HL-60 (cell line): ENCODE data around the gene CCDC51.

Experiments used
- DNase-seq, 2 experiments: peaks; one replicate each; pipeline ENCODE4 v3.0.0-alpha.2; 2010 to 2020; ENCODE audit warnings: low read depth in 1 of 2, low spot score in 1 of 2
- H3K27ac ChIP-seq: fragments of 250-450 bp; sonication (Bioruptor Pico); replicated peaks from 2 replicates; pipeline ENCODE4 v1.5.1; 2020; ENCODE audit warnings: mild to moderate bottlenecking, moderate library complexity
- H3K27me3 ChIP-seq: fragments of 250-450 bp; sonication (Bioruptor Pico); 2 replicates; pipeline ENCODE4 v1.5.1; 2021; ENCODE audit warnings: mild to moderate bottlenecking, moderate library complexity; ENCODE audit not compliant: insufficient read depth, poor library complexity, severe bottlenecking
- H3K4me3 ChIP-seq: replicated peaks from 2 replicates; pipeline ENCODE4 v1.5.1; 2011; ENCODE audit warnings: mild to moderate bottlenecking, control low read depth, low read length; ENCODE audit not compliant: insufficient read depth
- GABPA ChIP-seq: IDR thresholded peaks from 2 replicates; pipeline ENCODE4 v1.6.1; 2012; ENCODE audit warnings: low read depth
- POLR2AphosphoS5 ChIP-seq: IDR thresholded peaks from 2 replicates; pipeline ENCODE4 v1.6.1; 2012; ENCODE audit warnings: low read depth
- SPI1 ChIP-seq: IDR thresholded peaks from 2 replicates; pipeline ENCODE4 v1.6.1; 2012; ENCODE audit warnings: low read depth, mild to moderate bottlenecking, borderline replicate concordance
- TF ChIP-seq, protein P1 (sequence below): IDR thresholded peaks from 2 replicates; pipeline ENCODE4 v1.6.1; 2012; ENCODE audit warnings: low read depth; ENCODE audit not compliant: insufficient replicate concordance
- TF ChIP-seq, protein P2 (sequence below): IDR thresholded peaks from one replicate; pipeline ENCODE4 v1.5.1; 2011; ENCODE audit warnings: low read length, control low read depth, inconsistent platforms; ENCODE audit not compliant: insufficient read depth

The CCDC51 gene

GRCh38 chr3:48420561-48420960 lies 19.4 kb downstream of the CCDC51 start:
- Histone ChIP-seq H3K27ac (no peak overlapping the region), H3K4me3 (no peak overlapping the region), H3K27me3 (no peaks in the 10 kb centered on the region)
- no peak for DNase-seq
- TF ChIP-seq, protein P1, sequence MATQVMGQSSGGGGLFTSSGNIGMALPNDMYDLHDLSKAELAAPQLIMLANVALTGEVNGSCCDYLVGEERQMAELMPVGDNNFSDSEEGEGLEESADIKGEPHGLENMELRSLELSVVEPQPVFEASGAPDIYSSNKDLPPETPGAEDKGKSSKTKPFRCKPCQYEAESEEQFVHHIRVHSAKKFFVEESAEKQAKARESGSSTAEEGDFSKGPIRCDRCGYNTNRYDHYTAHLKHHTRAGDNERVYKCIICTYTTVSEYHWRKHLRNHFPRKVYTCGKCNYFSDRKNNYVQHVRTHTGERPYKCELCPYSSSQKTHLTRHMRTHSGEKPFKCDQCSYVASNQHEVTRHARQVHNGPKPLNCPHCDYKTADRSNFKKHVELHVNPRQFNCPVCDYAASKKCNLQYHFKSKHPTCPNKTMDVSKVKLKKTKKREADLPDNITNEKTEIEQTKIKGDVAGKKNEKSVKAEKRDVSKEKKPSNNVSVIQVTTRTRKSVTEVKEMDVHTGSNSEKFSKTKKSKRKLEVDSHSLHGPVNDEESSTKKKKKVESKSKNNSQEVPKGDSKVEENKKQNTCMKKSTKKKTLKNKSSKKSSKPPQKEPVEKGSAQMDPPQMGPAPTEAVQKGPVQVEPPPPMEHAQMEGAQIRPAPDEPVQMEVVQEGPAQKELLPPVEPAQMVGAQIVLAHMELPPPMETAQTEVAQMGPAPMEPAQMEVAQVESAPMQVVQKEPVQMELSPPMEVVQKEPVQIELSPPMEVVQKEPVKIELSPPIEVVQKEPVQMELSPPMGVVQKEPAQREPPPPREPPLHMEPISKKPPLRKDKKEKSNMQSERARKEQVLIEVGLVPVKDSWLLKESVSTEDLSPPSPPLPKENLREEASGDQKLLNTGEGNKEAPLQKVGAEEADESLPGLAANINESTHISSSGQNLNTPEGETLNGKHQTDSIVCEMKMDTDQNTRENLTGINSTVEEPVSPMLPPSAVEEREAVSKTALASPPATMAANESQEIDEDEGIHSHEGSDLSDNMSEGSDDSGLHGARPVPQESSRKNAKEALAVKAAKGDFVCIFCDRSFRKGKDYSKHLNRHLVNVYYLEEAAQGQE, result no peak
- TF ChIP-seq POLR2AphosphoS5 (no peak), SPI1 (no peak), GABPA (no peak)
- TF ChIP-seq, protein P2, sequence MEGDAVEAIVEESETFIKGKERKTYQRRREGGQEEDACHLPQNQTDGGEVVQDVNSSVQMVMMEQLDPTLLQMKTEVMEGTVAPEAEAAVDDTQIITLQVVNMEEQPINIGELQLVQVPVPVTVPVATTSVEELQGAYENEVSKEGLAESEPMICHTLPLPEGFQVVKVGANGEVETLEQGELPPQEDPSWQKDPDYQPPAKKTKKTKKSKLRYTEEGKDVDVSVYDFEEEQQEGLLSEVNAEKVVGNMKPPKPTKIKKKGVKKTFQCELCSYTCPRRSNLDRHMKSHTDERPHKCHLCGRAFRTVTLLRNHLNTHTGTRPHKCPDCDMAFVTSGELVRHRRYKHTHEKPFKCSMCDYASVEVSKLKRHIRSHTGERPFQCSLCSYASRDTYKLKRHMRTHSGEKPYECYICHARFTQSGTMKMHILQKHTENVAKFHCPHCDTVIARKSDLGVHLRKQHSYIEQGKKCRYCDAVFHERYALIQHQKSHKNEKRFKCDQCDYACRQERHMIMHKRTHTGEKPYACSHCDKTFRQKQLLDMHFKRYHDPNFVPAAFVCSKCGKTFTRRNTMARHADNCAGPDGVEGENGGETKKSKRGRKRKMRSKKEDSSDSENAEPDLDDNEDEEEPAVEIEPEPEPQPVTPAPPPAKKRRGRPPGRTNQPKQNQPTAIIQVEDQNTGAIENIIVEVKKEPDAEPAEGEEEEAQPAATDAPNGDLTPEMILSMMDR, result no peak

- Histone ChIP-seq H3K27ac (no peak overlapping the region), H3K4me3 (no peak overlapping the region), H3K27me3 (no peaks in the 10 kb centered on the region)
- TF ChIP-seq SPI1 (no peak), GABPA (no peak), POLR2AphosphoS5 (no peak)
- TF ChIP-seq, protein P2, result no peak
- TF ChIP-seq, protein P1, result no peak
- no peak for DNase-seq
Measured at GRCh38 chr3:48419597-48419996, 20.3 kb downstream of the CCDC51 start.

DNA sequence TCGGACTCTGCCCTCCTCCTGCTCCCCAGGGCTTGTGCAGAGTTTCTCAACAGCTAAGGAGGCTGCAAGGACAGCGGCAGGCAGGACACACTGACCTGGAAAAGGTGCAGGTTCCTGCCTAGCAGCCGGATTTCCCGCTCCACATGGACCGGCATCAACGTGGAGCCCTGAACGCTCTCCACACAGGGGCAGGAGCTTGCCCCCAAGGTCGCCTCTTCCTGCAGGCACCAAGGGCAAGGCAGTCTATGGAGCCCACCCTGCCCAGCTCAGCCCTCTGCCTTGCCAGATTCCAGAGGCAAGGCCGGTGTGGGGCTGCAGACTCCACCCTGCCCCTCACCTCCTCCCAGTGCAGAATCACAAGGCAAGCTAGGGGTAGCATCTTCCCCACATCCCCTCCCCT lies 20.8 kb downstream of the CCDC51 start:
- Histone ChIP-seq H3K4me3 (no peak overlapping the region), H3K27ac (no peak overlapping the region), H3K27me3 (no peaks in the 10 kb centered on the region)
- DNase-seq, result no peak
- no peak for TF ChIP-seq SPI1
- TF ChIP-seq, protein P1, result no peak
- TF ChIP-seq GABPA, result no peak
- TF ChIP-seq, protein P2, result no peak
- no peak for TF ChIP-seq POLR2AphosphoS5
